Lung (tissue), 12 donors: ENCODE measurements around the gene DNM2. TPM values are rescaled to one million over a fixed set of nuclear protein-coding genes. Genes with fewer than 3 reads are reported as not detected.
"Not testable (repeated sequence)": the region's sequence is repeated elsewhere in the genome, so short reads cannot be mapped to it uniquely, and the experiment has no call there.

Experiments used
- ATAC-seq: fragments of 200-7000 bp; cut with Tn5 transposase; one replicate; pipeline ENCODE4 v1.9.1; 2020; ENCODE audit warnings: moderate number of reproducible peaks; ENCODE audit not compliant: insufficient read depth, low FRiP score
- DNase-seq, 3 donors: peaks; one replicate each; pipeline ENCODE4 v3.0.0-alpha.2; 2013 to 2017
- H3K27ac ChIP-seq, 2 donors: one replicate each; pipeline ENCODE4 v1.5.1; 2013; ENCODE audit warnings: mild to moderate bottlenecking in 2 of 2, moderate library complexity in 2 of 2, control low read depth in 1 of 2, inconsistent platforms in 1 of 2, low read depth in 1 of 2, low read length in 1 of 2
- H3K27me3 ChIP-seq, 3 donors: one replicate each; pipeline ENCODE4 v1.5.1; 2013; ENCODE audit warnings: low read length in 2 of 3; ENCODE audit not compliant: control insufficient read depth in 3 of 3, insufficient read depth in 3 of 3
- H3K36me3 ChIP-seq, 4 donors: one replicate each; pipeline ENCODE4 v1.5.1; 2013; ENCODE audit warnings: low read length in 4 of 4, mild to moderate bottlenecking in 1 of 4, moderate library complexity in 1 of 4; ENCODE audit not compliant: control insufficient read depth in 4 of 4, insufficient read depth in 4 of 4
- H3K4me1 ChIP-seq, 5 donors: one replicate each; pipeline ENCODE4 v1.5.1; 2013; ENCODE audit warnings: low read length in 5 of 5, mild to moderate bottlenecking in 2 of 5, moderate library complexity in 1 of 5; ENCODE audit not compliant: control insufficient read depth in 5 of 5, insufficient read depth in 5 of 5
- H3K4me3 ChIP-seq: one replicate; pipeline ENCODE4 v1.5.1; 2013; ENCODE audit warnings: mild to moderate bottlenecking, control low read depth, moderate library complexity
- H3K9ac ChIP-seq, 2 donors: one replicate each; pipeline ENCODE4 v1.5.1; 2013; ENCODE audit warnings: low read length in 2 of 2, control low read depth in 1 of 2; ENCODE audit not compliant: insufficient read depth in 1 of 2
- H3K9me3 ChIP-seq, 4 donors: one replicate each; pipeline ENCODE4 v1.5.1; 2013; ENCODE audit warnings: low read length in 3 of 4, mild to moderate bottlenecking in 1 of 4, moderate library complexity in 1 of 4; ENCODE audit not compliant: control insufficient read depth in 4 of 4, insufficient read depth in 3 of 4
- WGBS, 2 donors: extraction: QIAGEN DNeasy Blood & Tissue Kit; methylation state at CpG; one replicate each; pipeline ENCODE4 v1.1.7; 2013; 5-methylcytosine and 5-hydroxymethylcytosine counted together
- polyA plus RNA-seq, 2 donors: library from polyadenylated mRNA; stranded (reverse); fragments of 200-250 nt; gene quantifications; one replicate each; pipeline ENCODE4 v1.2.1, GENCODE V29; 2013
- total RNA-seq, 2 donors: library from RNA; depleted of rRNA in 1 of 2; stranded (reverse); fragments of >200 nt in 1 of 2; gene quantifications; one replicate each; pipeline ENCODE4 v1.2.1, GENCODE V29; 2014 to 2021
- TF ChIP-seq, protein P1 (sequence below): IDR thresholded peaks from 2 replicates; pipeline ENCODE4 v1.5.1; 2012; ENCODE audit warnings: mild to moderate bottlenecking; ENCODE audit errors: control extremely low read depth, extremely low read depth
- donor health status: control.
- donor health status: control.
- donor health status: Bipolar disorder and iron deficiency.
- donor health status: healthy.
- donor health status: DM: yes; HTN: yes; CAD: no.

Gene DNM2
- total and polyA plus RNA-seq, 4 donors = 172 to 277 (median 204) TPM

DNA sequence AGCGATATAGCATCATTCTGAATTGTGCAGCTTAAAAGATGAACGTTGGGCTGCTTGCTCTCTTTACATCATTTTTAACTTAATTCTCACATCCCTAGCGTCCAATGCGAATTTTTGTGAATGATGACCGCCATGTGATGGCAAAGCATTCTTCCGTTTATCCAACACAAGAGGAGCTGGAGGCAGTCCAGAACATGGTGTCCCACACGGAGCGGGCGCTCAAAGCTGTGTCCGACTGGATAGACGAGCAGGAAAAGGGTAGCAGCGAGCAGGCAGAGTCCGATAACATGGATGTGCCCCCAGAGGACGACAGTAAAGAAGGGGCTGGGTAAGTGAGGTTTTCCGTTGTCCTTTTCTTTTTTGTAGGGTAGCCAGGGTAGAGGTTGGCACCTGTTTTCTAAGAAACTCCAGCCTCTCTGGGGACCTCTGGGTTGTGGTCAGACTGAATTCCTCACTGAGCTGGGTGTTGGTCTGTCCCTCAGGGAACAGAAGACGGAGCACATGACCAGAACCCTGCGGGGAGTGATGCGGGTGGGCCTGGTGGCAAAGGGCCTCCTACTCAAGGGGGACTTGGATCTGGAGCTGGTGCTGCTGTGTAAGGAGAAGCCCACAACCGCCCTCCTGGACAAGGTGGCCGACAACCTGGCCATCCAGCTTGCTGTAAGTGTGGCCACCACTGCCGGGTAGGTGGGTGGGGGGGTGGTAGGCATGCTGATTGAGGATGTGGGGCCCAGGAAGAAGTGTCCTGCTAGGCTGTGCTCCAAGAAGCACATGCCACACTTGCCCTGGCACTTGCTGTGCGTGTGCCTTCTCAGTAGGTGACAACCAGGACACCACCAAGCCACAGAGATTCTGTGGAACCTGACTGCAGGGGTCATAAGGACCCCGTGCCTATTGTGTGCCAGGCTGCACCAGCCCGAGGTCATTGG, 46.7 kb upstream of the DNM2 start:
- 85 to 90% methylated on average over 24 of the region's 24 CpGs for WGBS, 2 donors
- DNase-seq = no peak
- TF ChIP-seq, protein P1, sequence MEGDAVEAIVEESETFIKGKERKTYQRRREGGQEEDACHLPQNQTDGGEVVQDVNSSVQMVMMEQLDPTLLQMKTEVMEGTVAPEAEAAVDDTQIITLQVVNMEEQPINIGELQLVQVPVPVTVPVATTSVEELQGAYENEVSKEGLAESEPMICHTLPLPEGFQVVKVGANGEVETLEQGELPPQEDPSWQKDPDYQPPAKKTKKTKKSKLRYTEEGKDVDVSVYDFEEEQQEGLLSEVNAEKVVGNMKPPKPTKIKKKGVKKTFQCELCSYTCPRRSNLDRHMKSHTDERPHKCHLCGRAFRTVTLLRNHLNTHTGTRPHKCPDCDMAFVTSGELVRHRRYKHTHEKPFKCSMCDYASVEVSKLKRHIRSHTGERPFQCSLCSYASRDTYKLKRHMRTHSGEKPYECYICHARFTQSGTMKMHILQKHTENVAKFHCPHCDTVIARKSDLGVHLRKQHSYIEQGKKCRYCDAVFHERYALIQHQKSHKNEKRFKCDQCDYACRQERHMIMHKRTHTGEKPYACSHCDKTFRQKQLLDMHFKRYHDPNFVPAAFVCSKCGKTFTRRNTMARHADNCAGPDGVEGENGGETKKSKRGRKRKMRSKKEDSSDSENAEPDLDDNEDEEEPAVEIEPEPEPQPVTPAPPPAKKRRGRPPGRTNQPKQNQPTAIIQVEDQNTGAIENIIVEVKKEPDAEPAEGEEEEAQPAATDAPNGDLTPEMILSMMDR = no peak
- peaks cover 21 to 32% (median 28%) of the 10 kb centered on the region in 4 donors for H3K36me3 ChIP-seq
- peaks cover 0 to 4% (median 3%) of the 10 kb centered on the region in 5 donors for H3K4me1 ChIP-seq
- H3K27ac ChIP-seq = no peak overlapping the region
- H3K27me3 ChIP-seq = no peaks in the 10 kb centered on the region
- H3K4me3 ChIP-seq = no peak overlapping the region
- no peak overlapping the region for H3K9ac ChIP-seq
- H3K9me3 ChIP-seq = no peaks in the 10 kb centered on the region
- no peak for ATAC-seq

DNA sequence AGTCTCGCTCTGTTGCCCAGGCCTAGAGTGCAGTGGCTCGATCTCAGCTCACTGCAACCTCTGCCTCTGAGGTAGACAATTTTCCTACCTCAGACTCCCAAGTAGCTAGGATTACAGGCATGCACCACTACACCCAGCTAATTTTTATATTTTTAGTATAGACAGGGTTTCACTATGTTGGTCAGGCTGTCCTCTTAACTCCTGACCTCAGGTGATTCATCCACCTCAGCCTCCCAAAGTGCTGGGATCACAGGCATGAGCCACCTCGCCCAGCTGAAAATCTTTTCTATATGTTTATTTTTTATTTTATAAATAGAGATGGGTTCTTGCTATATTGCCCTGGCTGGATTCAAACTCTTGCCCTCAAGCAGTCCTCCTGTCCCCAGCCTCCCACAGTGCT, 46.0 kb upstream of the DNM2 start:
- not testable (repeated sequence) for H3K4me1 ChIP-seq, ATAC-seq, H3K27me3 ChIP-seq, H3K4me3 ChIP-seq, H3K27ac ChIP-seq, DNase-seq, H3K9me3 ChIP-seq, H3K9ac ChIP-seq
- peaks cover 19 to 34% (median 27%) of the 10 kb centered on the region in 4 donors for H3K36me3 ChIP-seq
- 91 to 95% methylated on average over 3 of the region's 3 CpGs for WGBS, 2 donors

DNA sequence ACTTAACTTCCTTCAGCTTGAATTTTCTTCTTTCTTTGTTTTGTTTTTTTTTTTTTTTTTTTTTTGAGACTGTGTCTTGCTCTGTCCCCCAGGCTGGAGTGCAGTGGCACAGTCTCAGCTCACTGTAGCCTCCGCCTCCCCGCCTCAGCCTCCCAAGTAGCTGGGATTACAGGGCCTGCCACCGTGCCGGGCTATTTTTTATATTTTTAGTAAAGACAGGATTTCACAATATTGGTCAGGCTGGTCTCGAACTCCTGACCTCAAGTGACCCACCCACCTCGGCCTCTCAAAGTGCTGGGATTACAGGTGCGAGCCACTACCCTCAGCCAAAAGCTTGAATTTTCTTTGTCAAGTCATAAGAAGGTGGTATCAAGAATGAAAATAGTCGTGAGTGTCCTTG, 42.7 kb upstream of the DNM2 start:
- not testable (repeated sequence) for H3K4me3 ChIP-seq, H3K9ac ChIP-seq, ATAC-seq, DNase-seq, H3K27ac ChIP-seq, H3K4me1 ChIP-seq, H3K27me3 ChIP-seq, H3K9me3 ChIP-seq
- H3K36me3 ChIP-seq = peaks cover 38 to 63% (median 50%) of the 10 kb centered on the region in 4 donors
- 75 to 76% methylated on average over 8 of the region's 8 CpGs for WGBS, 2 donors

DNA sequence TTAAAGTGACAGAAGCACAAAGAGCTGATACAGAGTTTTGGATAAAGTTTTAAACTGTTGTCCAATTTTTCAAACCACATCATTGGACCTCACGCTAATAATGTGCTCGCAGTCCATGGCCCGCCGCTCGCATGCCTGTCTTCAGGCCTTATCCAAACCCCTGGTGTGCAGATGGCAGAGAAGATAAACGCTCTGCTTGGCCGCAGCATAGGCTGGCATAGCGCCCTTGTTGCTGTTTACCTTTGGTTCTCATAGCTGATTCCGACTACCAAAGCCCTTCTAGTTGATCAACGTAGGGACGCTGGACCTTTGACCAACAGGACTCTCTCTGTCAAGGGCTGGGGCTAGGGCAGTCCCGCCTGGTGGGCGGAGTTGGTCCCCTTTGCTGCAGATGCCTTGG, 40.1 kb upstream of the DNM2 start:
- no peaks in the 10 kb centered on the region for H3K27me3 ChIP-seq
- DNase-seq (no peak), ATAC-seq (no peak)
- no peak overlapping the region for H3K4me3 ChIP-seq
- 91 to 95% methylated on average over 13 of the region's 13 CpGs for WGBS, 2 donors
- H3K36me3 ChIP-seq = peaks cover 41 to 69% (median 65%) of the 10 kb centered on the region in 4 donors
- H3K4me1 ChIP-seq = peaks cover 0 to 4% (median 0%) of the 10 kb centered on the region in 5 donors
- H3K9me3 ChIP-seq = no peaks in the 10 kb centered on the region
- TF ChIP-seq, protein P1 = no peak
- H3K9ac ChIP-seq = no peak overlapping the region
- H3K27ac ChIP-seq = no peak overlapping the region
